NCI-H510A treated with DMSO at 0.1 percent for 48 hours (cell line): ENCODE results near the gene ZFP2.
"Not testable (repeated sequence)": the region's sequence is repeated elsewhere in the genome, so short reads cannot be mapped to it uniquely, and the experiment has no call there.

Experiments
- DNase-seq: peaks from one replicate; lab custom pipeline; 2025; lab: John Stamatoyannopoulos, UW

Gene ZFP2

DNA sequence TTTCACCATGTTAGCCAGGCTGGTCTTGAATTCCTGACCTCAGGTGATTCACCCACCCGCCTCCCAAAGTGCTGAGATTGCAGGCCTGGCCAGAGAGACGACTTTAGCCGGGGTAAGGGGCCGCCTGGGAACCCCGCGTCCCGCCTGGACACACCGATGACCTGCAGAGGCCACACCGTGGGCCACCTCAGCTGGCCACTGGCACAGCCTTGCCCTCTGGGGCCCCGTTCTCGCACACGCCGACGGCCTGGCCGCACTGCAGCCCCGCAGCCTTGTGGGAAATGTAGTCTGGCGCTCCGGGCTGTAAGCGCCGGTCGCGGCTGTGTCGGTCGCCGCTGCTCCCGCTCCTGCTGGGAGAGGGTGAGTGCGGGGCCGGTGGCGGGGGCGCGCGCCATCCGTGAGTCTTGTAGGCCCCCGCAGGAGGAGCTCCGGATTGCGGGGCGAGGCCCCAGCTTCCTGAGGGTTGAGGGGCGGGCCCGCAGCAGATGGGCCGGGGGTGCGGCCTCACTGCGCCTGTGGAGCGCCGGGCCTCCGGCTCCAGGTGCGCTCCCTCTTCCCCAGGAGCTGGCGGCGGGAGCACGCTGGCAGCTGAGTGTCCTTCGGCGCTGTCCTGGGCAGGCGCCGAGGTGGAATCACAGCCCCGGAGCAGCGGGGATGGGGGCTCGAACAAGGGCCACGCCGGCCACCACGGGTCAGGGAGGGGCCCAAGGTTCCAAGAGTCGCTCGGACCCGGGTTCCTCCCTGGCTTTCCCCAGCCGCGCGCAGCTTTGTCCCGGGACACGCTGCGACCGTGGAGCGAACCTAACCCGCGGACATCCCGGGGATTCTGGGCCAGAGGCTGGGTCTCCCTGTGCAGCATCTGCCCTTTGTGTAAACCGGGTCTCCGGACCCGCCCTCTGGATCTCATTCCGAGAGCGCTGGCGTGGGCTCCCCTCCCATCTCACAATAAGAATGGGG lies at the start of gene ZFP2:
Gene ZFP2 (plus strand): TSS at position 299 of the 957 bp plus-strand sequence. CDS start 35,401 bp downstream, outside the sequence.
- peak; percentile 2 for DNase-seq

DNA sequence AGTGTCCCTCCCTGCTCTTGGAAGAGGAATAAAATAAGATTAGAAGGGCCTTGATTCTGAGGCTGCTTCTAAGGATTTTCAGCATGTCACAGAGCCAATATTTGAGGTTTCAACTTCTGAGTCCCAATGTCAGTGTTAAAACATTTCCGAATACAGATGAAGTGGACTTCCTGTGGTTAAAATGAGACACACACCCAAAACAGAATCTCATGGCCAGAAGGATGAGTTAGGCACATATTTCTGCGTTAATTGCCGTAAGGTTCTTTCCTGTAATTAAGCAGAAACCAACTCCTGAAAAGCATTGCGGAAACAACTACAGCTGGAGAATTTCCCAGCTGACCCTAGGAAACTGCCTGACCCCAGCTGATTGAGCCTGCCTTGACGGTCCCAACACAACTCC lies 46.4 kb upstream of the ZFP2 start:
- DNase-seq, result no peak

DNA sequence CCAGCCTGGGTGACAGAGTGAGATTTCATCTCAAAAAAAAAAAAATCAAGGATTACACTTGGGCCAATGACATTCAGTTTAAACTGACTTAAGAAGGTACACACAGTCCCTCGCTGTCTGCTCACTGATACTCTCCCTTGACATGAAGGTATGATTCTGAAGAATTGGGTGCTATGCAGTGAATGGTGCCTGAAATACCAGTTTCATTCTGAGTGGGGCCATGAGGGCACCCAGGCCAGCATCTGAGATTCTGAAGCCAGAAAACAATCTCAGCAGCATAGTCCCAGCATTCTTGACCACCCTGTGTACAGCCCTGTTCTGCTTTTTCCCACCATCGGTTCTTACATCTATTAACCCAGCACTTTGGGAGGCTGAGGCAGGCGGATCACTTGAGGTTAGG lies 43.8 kb upstream of the ZFP2 start:
- no peak for DNase-seq

DNA sequence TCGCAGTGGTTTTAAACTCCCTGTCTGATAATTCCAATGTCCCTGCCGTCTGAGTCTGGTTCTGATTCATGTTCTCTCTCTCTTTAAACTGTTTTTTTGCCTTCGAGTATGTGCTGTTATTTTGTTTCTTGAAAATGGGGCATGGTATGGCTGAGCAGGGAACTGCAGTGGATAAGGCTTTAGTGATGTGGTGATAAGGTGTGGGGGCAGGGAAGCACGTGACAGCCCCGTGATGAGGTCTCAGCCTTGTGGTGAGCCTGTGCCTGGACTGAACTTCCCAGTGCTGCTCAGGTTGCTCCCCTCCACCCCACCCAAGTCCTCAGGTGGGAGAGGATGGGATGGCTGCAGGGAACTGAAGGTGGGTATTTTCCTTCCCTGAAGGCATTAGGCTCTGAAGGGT lies 41.4 kb upstream of the ZFP2 start:
- no peak for DNase-seq

DNA sequence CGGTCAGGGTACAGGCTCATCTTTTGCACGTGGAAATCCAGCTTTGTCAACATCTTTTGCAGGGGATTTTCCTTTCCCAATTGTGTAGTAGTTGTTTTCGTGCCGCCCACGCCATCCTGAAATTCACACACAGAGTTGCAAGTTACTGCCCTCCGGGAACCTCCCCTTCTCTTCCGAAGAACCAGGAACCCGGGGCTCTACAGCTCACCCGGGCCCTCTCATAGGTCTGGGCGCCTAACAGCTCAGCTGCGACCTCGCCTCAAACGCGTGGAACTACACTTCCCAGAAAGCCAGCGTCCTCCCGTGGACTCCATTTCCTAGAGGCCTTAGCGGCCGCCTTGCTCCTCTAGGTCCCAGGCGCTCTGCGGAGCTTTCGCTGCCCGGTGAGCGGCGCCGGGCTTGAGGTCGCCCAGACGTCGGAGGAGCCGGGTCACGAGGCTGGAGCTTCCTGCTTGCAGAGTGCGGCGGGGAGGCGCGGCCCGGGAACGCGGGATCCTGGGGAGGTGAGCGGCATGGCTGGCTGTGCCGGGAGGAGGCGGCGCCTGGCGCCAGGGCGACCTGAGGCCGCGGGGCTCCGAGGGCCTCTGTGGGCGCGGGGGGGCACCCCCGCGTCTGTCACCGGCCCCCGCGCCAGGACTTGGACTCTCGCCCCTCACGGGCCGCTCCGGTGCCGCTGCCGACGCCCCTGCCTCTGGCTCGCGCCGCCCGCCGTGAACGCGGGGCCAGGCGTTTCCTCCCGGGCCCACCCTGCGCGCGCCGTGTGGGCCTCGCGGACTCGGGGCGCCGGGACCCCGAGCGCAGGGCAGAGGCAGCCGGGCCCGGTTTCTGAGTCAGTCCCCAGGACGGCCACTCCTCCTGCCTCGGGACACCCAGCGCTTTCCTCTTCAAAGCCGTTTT lies 35.8 kb upstream of the ZFP2 start, which contains the start of gene ZNF354B:
Gene ZNF354B (plus strand): TSS at position 329 of the 897 bp plus-strand sequence. CDS start 1,095 bp downstream, outside the sequence.
- peak; percentile 37 for DNase-seq

DNA sequence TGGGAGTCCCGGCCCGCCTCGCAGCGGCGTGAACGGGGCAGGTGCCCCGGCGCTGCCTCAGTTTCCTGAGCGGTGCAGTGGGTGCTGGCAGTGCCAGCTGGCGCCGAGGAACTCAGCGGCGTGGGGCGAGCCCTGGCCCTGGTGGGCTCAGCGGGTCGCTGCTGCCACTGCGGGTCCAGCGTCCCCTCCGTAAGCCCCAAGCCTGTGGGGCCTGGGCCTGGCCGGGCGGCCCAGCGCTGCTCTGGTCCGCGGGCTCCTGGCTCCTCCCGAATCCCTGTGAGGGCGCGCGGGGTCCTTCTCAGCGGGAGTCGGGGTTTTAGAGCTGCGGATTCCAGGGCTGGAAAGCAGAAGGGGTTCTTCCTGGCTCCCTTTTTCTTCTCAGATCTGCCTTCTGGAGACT lies 35.1 kb upstream of the ZFP2 start:
- DNase-seq, result not testable (repeated sequence)

DNA sequence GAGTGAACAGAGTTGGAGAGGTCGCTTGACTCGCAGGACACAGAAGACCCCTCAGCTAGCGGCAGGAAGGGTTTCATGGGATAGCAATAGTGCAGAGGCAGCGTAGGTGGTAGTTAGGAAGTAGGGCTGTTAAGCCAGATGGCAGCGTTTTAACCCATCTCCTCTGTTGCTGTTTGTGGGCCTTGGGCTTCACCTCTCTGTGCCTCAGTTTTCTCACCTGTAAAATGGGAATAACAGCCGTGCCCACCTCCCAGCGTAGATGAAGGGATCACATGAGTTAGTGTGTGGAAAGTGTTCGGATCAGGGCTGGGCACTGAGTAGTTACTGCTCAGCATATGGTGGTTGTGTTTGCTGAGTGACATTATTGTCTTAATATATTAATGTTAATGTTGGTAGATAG lies 34.1 kb upstream of the ZFP2 start:
- DNase-seq, result no peak

DNA sequence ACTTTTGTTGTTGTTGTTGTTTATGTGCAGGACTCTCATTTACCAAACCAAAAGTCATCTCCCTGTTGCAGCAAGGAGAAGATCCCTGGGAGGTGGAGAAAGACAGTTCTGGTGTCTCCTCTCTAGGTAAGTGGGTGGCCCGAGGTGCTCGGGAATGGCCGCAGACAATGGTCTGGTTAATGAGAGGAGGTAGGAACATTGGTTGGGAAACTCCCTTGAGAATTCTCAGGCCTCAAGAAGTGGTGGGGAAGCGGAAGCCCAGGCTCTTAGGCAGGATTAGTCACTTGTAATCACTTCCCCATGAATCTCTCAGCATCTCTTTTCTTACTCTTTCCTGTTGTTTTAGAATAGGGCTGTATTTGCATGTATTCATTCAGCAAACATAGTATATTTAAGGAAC lies 28.8 kb upstream of the ZFP2 start:
- no peak for DNase-seq

DNA sequence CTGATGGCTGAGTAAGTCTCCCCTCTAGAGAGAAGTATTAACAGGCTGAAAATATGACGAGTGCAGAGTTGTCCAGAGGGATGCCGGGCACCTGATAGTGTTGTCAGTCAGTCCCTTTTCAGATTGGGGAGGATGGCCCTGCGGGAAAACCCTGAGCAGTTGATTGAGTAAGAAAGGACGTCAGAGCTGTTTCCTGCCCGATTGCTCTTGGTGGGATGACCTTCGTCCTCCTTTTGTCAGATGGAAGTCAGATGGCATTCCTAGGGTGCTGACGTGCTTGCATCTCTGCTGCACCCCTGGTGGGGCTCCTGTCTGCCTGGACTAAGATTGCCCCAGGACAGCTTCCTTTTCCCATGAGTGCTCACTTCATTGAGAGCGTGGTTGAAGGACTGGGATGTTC lies 26.1 kb upstream of the ZFP2 start:
- DNase-seq, result no peak

DNA sequence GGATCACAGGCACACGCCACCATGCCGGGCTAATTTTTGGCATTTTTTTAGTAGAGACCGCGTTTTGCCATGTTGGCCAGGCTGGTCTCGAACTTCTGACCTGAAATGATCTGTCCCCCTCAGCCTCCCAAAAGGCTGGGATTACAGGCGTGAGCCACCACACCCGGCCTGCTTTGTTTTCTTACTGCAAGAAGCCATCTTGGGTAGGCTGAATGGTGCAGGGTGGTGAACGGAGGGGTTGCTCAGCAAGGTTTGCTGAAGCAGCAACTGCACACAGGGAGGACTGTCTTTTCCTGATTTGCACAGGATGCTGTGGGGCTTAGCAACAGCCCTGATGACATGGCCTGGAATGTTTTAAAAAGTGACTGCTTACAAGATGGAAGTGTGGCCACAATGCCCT lies 25.3 kb upstream of the ZFP2 start:
- DNase-seq, result no peak

DNA sequence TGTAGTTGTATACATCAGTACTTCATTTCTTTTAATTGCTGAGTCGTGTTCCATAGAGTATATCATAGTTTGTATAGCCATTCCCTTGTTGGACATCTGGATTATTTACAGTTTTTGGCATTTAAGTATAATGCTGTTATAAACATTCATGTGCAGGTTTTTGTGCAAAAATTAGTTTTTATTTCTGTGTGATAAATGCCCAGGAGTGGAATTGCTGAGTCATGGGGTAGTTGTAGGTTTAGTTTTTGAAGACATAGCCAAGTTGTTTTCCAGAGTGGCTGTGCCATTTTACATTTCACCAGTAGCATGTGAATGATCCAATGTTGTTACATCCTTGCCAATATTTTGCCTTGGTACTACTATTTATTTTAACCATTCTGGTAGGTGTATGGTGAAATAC lies 23.4 kb upstream of the ZFP2 start:
- DNase-seq, result no peak

DNA sequence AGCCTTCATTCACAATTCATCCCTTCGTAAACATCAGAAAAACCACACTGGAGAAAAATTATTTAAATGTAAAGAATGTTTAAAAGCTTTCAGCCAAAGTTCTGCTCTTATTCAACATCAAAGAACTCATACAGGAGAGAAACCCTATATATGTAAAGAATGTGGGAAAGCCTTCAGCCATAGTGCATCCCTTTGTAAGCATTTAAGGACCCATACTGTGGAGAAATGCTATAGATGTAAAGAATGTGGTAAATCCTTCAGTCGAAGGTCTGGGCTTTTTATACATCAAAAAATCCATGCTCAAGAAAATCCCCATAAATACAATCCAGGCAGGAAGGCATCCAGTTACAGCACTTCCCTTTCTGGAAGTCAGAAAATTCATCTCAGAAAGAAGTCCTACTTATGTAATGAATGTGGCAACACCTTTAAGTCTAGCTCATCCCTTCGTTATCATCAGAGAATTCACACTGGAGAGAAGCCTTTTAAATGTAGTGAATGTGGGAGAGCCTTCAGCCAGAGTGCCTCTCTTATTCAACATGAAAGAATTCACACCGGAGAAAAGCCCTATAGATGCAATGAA lies 12.5 kb upstream of the ZFP2 start:
- DNase-seq, result not testable (repeated sequence)

DNA sequence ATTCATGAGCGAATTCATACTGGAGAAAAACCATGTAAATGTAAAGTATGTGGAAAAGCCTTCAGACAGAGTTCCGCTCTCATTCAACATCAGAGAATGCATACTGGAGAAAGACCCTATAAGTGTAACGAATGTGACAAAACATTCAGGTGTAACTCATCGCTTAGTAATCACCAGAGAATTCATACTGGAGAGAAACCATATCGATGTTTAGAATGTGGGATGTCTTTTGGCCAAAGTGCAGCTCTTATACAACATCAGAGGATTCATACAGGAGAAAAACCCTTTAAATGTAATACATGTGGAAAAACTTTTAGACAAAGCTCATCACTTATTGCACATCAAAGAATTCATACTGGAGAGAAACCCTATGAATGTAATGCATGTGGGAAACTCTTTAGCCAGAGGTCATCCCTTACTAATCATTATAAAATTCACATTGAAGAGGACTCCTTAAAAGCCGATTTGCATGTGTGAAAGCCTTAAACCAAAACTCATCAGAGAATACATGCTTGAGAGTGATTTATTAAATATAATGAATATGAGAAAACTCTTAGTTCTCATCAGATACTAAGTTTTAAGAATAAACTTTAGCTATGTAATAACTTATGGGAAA lies 11.8 kb upstream of the ZFP2 start:
- no peak for DNase-seq

DNA sequence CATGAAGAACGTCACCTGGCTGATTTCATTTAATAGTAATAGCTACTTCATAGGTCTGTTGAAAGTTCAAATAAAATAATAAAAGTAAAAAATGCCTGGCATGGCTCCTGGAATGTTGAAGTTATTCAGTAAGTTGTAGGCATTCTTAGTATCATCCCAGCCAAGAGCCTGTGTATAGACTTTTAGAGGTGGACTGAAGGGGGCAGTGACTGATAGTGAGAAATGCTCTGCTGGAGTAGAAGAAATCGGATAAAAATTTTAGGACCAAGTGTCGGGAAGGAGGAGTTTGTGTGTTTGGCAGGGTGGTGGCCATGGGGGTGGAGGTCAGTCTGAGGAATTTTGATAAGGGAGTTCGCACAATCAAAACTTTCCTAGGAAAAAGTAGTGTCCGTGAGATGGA lies 3.6 kb downstream of the ZFP2 start:
- DNase-seq, result no peak

DNA sequence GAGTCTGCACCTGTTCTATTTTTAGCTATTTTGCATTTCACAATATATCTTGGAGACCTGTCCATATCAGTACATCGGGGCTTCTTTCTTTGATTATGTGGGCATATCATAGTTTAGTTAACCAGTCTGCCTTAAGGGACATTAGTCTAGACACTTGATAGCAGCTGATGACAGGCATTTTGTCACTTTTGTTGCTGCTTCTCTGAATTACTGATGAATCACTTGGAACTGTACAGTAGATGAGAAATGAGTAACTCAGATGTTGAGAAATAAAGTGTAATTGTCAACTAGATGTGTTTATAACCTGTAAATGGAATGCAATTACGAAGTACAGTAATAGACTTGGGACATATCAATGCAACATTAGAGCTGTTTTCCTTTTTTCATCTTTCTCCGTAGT lies 7.1 kb downstream of the ZFP2 start:
- DNase-seq, result no peak

DNA sequence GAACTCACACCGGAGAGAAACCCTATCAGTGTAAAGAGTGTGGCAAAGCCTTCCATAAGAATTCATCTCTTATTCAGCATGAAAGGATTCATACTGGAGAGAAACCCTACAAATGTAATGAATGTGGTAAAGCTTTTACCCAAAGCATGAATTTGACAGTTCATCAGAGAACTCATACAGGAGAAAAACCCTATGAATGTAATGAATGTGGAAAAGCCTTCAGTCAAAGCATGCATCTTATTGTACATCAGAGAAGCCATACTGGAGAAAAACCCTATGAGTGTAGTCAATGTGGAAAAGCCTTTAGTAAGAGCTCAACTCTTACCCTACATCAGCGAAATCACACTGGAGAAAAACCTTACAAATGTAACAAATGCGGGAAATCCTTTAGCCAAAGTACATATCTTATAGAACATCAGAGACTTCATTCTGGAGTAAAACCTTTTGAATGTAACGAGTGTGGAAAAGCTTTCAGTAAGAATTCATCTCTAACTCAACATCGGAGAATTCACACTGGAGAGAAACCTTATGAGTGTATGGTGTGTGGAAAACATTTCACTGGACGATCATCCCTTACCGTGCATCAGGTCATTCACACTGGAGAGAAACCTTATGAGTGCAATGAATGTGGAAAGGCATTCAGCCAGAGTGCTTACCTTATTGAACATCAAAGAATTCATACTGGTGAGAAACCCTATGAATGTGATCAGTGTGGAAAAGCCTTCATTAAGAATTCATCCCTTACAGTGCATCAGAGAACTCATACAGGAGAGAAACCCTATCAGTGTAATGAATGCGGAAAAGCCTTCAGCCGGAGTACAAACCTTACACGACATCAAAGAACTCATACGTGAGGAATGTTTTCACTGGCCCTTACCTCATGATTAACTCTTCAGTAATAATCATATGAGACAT lies 36.4 kb downstream of the ZFP2 start:
- DNase-seq, result no peak

DNA sequence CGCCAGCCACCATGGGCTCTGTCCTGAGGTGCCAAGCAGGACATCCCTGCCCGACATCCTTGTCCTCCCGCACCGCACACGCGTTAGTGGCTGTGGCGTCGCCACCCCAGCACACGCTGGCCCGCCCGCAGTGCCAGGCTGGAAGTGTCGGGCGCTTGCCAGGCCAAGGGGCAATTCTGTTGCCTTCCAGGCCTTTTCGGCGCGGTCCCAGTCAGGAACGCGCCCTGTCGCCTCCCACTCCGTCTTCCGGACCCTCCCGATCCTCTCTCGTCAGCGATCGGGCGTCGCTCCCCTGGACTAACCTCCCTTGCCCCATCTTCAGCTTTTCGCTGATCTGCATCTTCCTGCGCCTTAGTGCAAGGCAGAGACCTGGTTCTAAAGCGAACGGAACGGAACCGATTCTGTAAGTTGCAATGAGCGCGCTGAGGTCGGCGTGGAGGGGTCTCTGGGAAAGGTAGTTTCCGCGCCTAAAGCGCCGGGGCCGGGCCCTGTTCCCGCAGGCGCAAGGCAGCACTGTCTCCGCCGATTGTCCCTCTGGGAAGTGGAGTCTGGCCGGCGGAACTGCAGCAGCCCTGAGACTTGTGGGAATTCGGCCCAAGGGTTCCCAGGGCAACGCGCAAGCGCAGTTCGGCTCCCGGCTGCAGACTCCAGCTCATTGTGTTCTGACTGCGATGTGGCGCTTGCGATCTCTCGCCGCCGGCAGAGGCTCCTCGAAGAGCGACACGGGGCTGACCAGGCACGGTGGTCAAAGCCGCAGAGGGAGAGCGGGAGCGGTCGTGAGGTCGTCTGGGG lies 45.1 kb downstream of the ZFP2 start, which contains the start of gene ZNF454:
Gene ZNF454 (plus strand): TSS at position 630 of the 792 bp plus-strand sequence. CDS start 1,594 bp downstream, outside the sequence.
- peak; percentile 0 for DNase-seq

DNA sequence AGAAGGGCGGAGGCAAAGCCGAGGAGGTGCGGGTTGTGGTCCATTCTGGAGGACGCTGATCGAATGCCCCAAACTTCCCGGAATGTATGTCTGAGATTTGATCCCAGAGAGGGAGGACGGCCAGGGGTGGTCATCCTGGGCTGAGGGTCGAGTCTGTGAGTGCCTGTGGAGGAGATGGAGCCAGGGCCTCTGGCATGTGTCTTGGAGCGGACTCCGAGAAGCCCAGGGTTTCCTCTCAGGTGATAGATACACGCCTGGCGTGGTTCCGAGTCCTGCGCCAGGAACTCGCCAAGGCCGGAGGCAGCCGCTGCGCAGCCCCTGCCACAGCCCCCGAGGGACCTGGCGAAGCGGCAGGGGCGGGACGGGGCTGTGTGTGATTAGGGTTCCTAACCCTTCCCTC lies 45.6 kb downstream of the ZFP2 start:
- DNase-seq, result no peak

DNA sequence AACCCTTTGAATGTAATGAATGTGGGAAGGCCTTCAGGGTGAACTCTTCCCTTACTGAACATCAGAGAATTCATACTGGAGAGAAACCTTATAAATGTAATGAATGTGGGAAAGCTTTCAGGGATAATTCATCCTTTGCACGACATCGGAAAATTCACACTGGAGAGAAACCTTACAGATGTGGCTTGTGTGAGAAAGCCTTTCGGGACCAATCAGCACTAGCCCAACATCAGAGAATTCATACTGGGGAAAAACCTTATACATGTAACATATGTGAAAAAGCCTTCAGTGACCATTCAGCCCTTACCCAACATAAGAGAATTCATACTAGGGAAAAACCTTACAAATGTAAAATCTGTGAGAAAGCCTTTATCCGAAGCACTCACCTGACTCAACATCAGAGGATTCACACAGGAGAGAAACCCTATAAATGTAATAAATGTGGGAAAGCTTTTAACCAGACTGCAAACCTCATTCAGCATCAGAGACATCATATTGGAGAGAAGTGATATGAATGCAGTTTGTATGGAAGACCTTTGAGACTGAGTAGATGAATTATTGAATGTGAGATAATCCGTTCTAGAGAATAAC lies 69.8 kb downstream of the ZFP2 start:
- DNase-seq, result no peak
